GM23338 (cell line): ENCODE measurements around the gene MLLT3. TPM values are rescaled to one million over a fixed set of nuclear protein-coding genes. Genes with fewer than 3 reads are reported as not detected.

Experiments
- ATAC-seq: fragments of 200-7000 bp; cut with Tn5 transposase; 3 replicates; pipeline ENCODE4 v1.9.1; 2020
- DNase-seq: peaks from one replicate; pipeline ENCODE4 v3.0.0-alpha.2; 2015; ENCODE audit warnings: low spot score
- H2AFZ ChIP-seq: fragments of 200-600 bp; sonication (generic); 2 replicates; pipeline ENCODE4 v1.8.0; 2016; ENCODE audit warnings: antibody characterized with exemption, mild to moderate bottlenecking, moderate library complexity
- H3F3A ChIP-seq: fragments of 200-600 bp; sonication (generic); replicated peaks from 2 replicates; pipeline ENCODE4 v1.8.0; 2017; ENCODE audit warnings: antibody characterized with exemption, mixed run types, low read depth
- H3K27ac ChIP-seq: fragments of 200-600 bp; sonication (generic); 2 replicates; pipeline ENCODE4 v1.6.1; 2016; ENCODE audit warnings: low read depth
- H3K27me3 ChIP-seq: fragments of 200-600 bp; sonication (generic); 2 replicates; pipeline ENCODE4 v1.8.0; 2016; ENCODE audit warnings: mild to moderate bottlenecking, mixed run types, moderate library complexity; ENCODE audit not compliant: insufficient read depth
- H3K36me3 ChIP-seq: fragments of 200-600 bp; sonication (generic); 2 replicates; pipeline ENCODE4 v1.8.0; 2016; ENCODE audit warnings: mild to moderate bottlenecking; ENCODE audit not compliant: insufficient read depth
- H3K4me1 ChIP-seq: fragments of 200-600 bp; sonication (generic); 2 replicates; pipeline ENCODE4 v1.8.0; 2016; ENCODE audit warnings: mild to moderate bottlenecking, moderate library complexity; ENCODE audit not compliant: insufficient read depth
- H3K4me2 ChIP-seq: fragments of 200-600 bp; sonication (generic); 2 replicates; pipeline ENCODE4 v1.7.1; 2017; ENCODE audit warnings: mixed run types
- H3K4me3 ChIP-seq: fragments of 200-600 bp; sonication (generic); 2 replicates; pipeline ENCODE4 v1.6.1; 2016; ENCODE audit warnings: mixed run types
- H3K79me2 ChIP-seq: fragments of 200-600 bp; sonication (generic); replicated peaks from 2 replicates; pipeline ENCODE4 v1.8.0; 2017; ENCODE audit warnings: mild to moderate bottlenecking; ENCODE audit not compliant: insufficient read depth
- H3K9me2 ChIP-seq: fragments of 200-600 bp; sonication (generic); 2 replicates; pipeline ENCODE4 v1.8.0; 2017; ENCODE audit not compliant: insufficient read depth
- H4K20me1 ChIP-seq: fragments of 200-600 bp; sonication (generic); replicated peaks from 2 replicates; pipeline ENCODE4 v1.8.0; 2017; ENCODE audit warnings: mild to moderate bottlenecking; ENCODE audit not compliant: insufficient read depth
- H3K27ac Mint-ChIP-seq: 2 replicates; pipeline ENCODE4 v1.8.0; 2020; ENCODE audit warnings: inconsistent platforms, mild to moderate bottlenecking, moderate library complexity, mixed read lengths
- H3K27me3 Mint-ChIP-seq: 3 replicates; pipeline ENCODE4 v1.8.0; 2022; ENCODE audit warnings: low read depth, mild to moderate bottlenecking, moderate library complexity, mixed read lengths, inconsistent platforms; ENCODE audit not compliant: insufficient read depth, poor library complexity
- H3K36me3 Mint-ChIP-seq: 3 replicates; pipeline ENCODE4 v1.8.0; 2021; ENCODE audit warnings: low read depth, mild to moderate bottlenecking, inconsistent platforms, moderate library complexity, mixed read lengths
- H3K4me1 Mint-ChIP-seq: 3 replicates; pipeline ENCODE4 v1.8.0; 2020; ENCODE audit warnings: mild to moderate bottlenecking, inconsistent platforms, mixed read lengths
- H3K4me3 Mint-ChIP-seq: 3 replicates; pipeline ENCODE4 v1.8.0; 2021; ENCODE audit warnings: moderate library complexity, mild to moderate bottlenecking, inconsistent platforms, mixed read lengths
- H3K9me3 Mint-ChIP-seq: 3 replicates; pipeline ENCODE4 v1.8.0; 2020; ENCODE audit warnings: moderate library complexity, mild to moderate bottlenecking, inconsistent platforms, mixed read lengths
- CREB1 ChIP-seq: fragments of 250-450 bp; sonication (Bioruptor Pico); IDR thresholded peaks from 2 replicates; pipeline ENCODE4 v1.5.0; 2020; ENCODE audit warnings: low read depth, mild to moderate bottlenecking, moderate library complexity
- EZH2 ChIP-seq: fragments of 200-600 bp; sonication (generic); IDR thresholded peaks from one replicate; pipeline ENCODE4 v1.8.0; 2017; ENCODE audit warnings: antibody characterized with exemption, mild to moderate bottlenecking, low read depth; ENCODE audit not compliant: unreplicated experiment
- EZH2phosphoT487 ChIP-seq: fragments of 200-600 bp; sonication (generic); IDR thresholded peaks from one replicate; pipeline ENCODE4 v1.8.1; 2018; ENCODE audit warnings: antibody characterized with exemption; ENCODE audit not compliant: unreplicated experiment
- JUNB ChIP-seq: IDR thresholded peaks from one replicate; pipeline ENCODE4 v1.6.1; 2016; ENCODE audit warnings: antibody characterized with exemption; ENCODE audit not compliant: unreplicated experiment
- NANOG ChIP-seq: IDR thresholded peaks from 2 replicates; pipeline ENCODE4 v1.6.1; 2016; ENCODE audit warnings: antibody characterized with exemption, borderline replicate concordance
- POLR2AphosphoS5 ChIP-seq: IDR thresholded peaks from 2 replicates; pipeline ENCODE4 v1.6.1; 2016; ENCODE audit warnings: antibody characterized with exemption, low read depth
- STAT1 ChIP-seq: IDR thresholded peaks from one replicate; pipeline ENCODE4 v1.6.1; 2016; ENCODE audit warnings: antibody characterized with exemption; ENCODE audit not compliant: unreplicated experiment
- ZNF114 ChIP-seq: fragments of 250-450 bp; sonication (Bioruptor Pico); IDR thresholded peaks from 2 replicates; pipeline ENCODE4 v1.5.0; 2020; ENCODE audit warnings: mild to moderate bottlenecking, moderate library complexity
- ZNF331 ChIP-seq: fragments of 250-450 bp; sonication (Bioruptor Pico); IDR thresholded peaks from 2 replicates; pipeline ENCODE4 v1.5.0; 2020; ENCODE audit warnings: low read depth, mild to moderate bottlenecking, moderate library complexity
- polyA plus RNA-seq: library from polyadenylated mRNA; unstranded; fragments of >200 nt; fragmentation: Nextera tagmentation; extraction: Ambion mirVana; gene quantifications from 2 replicates; pipeline ENCODE4 v1.2.1, GENCODE V29; 2016
- total RNA-seq: library from RNA; depleted of rRNA; stranded (reverse); fragments of >200 nt; shearing (Covaris generic); gene quantifications from 2 replicates; pipeline ENCODE4 v1.2.3, GENCODE V29; 2014
- TF ChIP-seq, protein P1 (sequence below), 2 experiments: fragments of 200-600 bp in 1 of 2; sonication (generic) in 1 of 2; conservative IDR thresholded peaks; 2 replicates each; pipeline versions ENCODE4 v1.5.1 to v1.6.1; 2016 to 2017; ENCODE audit warnings: antibody characterized with exemption in 2 of 2, low read depth in 2 of 2, mild to moderate bottlenecking in 2 of 2, moderate library complexity in 1 of 2
- TF ChIP-seq, protein P2 (sequence below): IDR thresholded peaks from one replicate; pipeline ENCODE4 v1.6.1; 2018; ENCODE audit warnings: antibody characterized with exemption; ENCODE audit not compliant: unreplicated experiment
- TF ChIP-seq, protein P3 (sequence below): IDR thresholded peaks from 2 replicates; pipeline ENCODE4 v1.6.1; 2016; ENCODE audit warnings: antibody characterized with exemption

Gene MLLT3
- total and polyA plus RNA-seq, 2 experiments from 2014 or later = 7.5 to 9.5 TPM

DNA sequence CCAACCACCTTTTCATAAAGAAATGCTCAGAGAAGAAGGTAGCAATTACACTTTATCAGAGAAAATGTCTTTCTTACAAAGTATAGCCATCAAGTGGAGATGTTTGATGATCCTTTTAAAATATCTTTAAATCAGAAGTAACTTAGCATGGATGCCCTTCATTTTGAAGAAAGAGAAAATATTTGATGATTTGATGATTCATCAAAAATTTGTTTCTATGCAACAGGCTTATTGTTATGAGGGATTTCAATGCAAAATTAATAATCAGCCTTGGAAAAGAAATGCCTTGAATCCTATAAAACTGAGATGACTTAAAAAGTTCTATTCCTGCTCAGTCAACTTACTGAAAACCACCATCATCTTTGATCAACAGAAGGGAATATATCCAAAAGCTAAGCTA lies 291.6 kb downstream of the MLLT3 start:
- peaks cover 16% of the 10 kb centered on the region; the same call in 1 of the 2 replicates for H3K9me2 ChIP-seq
- H3K27ac ChIP-seq = no peak overlapping the region
- no peaks in the 10 kb centered on the region for H3K79me2 ChIP-seq
- Mint-ChIP-seq H3K36me3 (no peaks in the 10 kb centered on the region; the same call in 2 of the 3 replicates), H3K4me3 (no peak overlapping the region), H3K9me3 (peaks cover 4% of the 10 kb centered on the region; the same call in 2 of the 3 replicates), H3K4me1 (no peaks in the 10 kb centered on the region; the same call in 2 of the 3 replicates), H3K27me3 (peaks cover 8% of the 10 kb centered on the region), H3K27ac (no peak overlapping the region)
- ATAC-seq (no peak), DNase-seq (no peak)
- no peaks in the 10 kb centered on the region for H3K36me3 ChIP-seq
- H3K4me3 ChIP-seq = no peak overlapping the region
- no peak for TF ChIP-seq JUNB
- TF ChIP-seq, protein P1, sequence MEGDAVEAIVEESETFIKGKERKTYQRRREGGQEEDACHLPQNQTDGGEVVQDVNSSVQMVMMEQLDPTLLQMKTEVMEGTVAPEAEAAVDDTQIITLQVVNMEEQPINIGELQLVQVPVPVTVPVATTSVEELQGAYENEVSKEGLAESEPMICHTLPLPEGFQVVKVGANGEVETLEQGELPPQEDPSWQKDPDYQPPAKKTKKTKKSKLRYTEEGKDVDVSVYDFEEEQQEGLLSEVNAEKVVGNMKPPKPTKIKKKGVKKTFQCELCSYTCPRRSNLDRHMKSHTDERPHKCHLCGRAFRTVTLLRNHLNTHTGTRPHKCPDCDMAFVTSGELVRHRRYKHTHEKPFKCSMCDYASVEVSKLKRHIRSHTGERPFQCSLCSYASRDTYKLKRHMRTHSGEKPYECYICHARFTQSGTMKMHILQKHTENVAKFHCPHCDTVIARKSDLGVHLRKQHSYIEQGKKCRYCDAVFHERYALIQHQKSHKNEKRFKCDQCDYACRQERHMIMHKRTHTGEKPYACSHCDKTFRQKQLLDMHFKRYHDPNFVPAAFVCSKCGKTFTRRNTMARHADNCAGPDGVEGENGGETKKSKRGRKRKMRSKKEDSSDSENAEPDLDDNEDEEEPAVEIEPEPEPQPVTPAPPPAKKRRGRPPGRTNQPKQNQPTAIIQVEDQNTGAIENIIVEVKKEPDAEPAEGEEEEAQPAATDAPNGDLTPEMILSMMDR (conservative IDR thresholded peaks at IDR 0.05; ENCODE audit: low read depth in 2 of 2) = no peak
- TF ChIP-seq ZNF114 (CRISPR knock-in tag) = no peak
- TF ChIP-seq, protein P2, sequence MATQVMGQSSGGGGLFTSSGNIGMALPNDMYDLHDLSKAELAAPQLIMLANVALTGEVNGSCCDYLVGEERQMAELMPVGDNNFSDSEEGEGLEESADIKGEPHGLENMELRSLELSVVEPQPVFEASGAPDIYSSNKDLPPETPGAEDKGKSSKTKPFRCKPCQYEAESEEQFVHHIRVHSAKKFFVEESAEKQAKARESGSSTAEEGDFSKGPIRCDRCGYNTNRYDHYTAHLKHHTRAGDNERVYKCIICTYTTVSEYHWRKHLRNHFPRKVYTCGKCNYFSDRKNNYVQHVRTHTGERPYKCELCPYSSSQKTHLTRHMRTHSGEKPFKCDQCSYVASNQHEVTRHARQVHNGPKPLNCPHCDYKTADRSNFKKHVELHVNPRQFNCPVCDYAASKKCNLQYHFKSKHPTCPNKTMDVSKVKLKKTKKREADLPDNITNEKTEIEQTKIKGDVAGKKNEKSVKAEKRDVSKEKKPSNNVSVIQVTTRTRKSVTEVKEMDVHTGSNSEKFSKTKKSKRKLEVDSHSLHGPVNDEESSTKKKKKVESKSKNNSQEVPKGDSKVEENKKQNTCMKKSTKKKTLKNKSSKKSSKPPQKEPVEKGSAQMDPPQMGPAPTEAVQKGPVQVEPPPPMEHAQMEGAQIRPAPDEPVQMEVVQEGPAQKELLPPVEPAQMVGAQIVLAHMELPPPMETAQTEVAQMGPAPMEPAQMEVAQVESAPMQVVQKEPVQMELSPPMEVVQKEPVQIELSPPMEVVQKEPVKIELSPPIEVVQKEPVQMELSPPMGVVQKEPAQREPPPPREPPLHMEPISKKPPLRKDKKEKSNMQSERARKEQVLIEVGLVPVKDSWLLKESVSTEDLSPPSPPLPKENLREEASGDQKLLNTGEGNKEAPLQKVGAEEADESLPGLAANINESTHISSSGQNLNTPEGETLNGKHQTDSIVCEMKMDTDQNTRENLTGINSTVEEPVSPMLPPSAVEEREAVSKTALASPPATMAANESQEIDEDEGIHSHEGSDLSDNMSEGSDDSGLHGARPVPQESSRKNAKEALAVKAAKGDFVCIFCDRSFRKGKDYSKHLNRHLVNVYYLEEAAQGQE = no peak
- H3F3A ChIP-seq = no peaks in the 10 kb centered on the region
- H2AFZ ChIP-seq = no peak overlapping the region
- no peak overlapping the region for H3K4me2 ChIP-seq
- H3K4me1 ChIP-seq = no peaks in the 10 kb centered on the region
- H3K27me3 ChIP-seq = no peaks in the 10 kb centered on the region
- H4K20me1 ChIP-seq = no peaks in the 10 kb centered on the region

DNA sequence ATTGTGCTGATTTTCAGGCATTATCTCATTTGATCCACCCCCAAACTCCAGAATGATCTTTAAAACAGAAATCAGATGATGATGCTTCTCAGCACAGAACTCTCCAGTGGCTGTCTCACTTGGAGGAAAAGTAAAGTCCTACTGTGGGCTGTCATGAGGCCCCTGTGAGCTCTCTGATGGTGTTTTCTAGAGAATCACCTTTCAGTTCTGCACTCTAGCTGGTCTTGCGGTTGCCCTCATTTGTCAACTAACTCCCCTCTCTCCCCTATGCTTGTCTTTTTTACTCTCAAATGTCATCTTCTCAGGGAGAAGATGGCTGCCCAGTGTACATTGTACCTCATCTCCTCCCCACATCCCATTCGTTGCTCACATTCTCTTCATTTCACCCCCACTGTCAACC lies 295.8 kb downstream of the MLLT3 start:
- Mint-ChIP-seq H3K36me3 (no peaks in the 10 kb centered on the region; the same call in 2 of the 3 replicates), H3K27me3 (peaks cover 5% of the 10 kb centered on the region), H3K9me3 (no peaks in the 10 kb centered on the region), H3K4me1 (peaks cover 3% of the 10 kb centered on the region; the same call in 1 of the 3 replicates), H3K27ac (no peak overlapping the region), H3K4me3 (no peak overlapping the region)
- Histone ChIP-seq H4K20me1 (no peaks in the 10 kb centered on the region), H3K4me3 (no peak overlapping the region), H3K27me3 (no peaks in the 10 kb centered on the region), H3K79me2 (no peaks in the 10 kb centered on the region), H3K4me2 (no peak overlapping the region), H3K36me3 (no peaks in the 10 kb centered on the region), H3K4me1 (no peaks in the 10 kb centered on the region), H3F3A (no peaks in the 10 kb centered on the region), H2AFZ (no peak overlapping the region), H3K9me2 (0 out of 2 replicates have a peak, but pooled peaks cover 29% of the 10 kb centered on the region), H3K27ac (no peak overlapping the region)
- DNase-seq (no peak), ATAC-seq (no peak)
- TF ChIP-seq CREB1 (CRISPR knock-in tag) (no peak), EZH2 (no peak), ZNF331 (no peak), STAT1 (no peak), POLR2AphosphoS5 (no peak), EZH2phosphoT487 (no peak), NANOG (no peak), ZNF114 (CRISPR knock-in tag) (no peak)
- TF ChIP-seq, protein P3, sequence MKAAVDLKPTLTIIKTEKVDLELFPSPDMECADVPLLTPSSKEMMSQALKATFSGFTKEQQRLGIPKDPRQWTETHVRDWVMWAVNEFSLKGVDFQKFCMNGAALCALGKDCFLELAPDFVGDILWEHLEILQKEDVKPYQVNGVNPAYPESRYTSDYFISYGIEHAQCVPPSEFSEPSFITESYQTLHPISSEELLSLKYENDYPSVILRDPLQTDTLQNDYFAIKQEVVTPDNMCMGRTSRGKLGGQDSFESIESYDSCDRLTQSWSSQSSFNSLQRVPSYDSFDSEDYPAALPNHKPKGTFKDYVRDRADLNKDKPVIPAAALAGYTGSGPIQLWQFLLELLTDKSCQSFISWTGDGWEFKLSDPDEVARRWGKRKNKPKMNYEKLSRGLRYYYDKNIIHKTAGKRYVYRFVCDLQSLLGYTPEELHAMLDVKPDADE = no peak
- TF ChIP-seq, protein P2 = no peak
- TF ChIP-seq, protein P1 (conservative IDR thresholded peaks at IDR 0.05; ENCODE audit: low read depth in 2 of 2) = no peak
